Endodermal cell (in vitro differentiated cells): Measurements from ENCODE around the gene ERMARD. TPM values are rescaled to one million over a fixed set of nuclear protein-coding genes. Genes with fewer than 3 reads are reported as not detected.
A peak's percentile ranks its signal among the peaks of the same experiment; 100 is the strongest.

Experiments used
- DNase-seq: peaks from one replicate; pipeline ENCODE4 v3.0.0-alpha.2; 2017
- H3K27ac ChIP-seq: 2 replicates; pipeline ENCODE4 v1.5.1; 2013; ENCODE audit warnings: mild to moderate bottlenecking, low read depth, low read length, moderate library complexity
- H3K27me3 ChIP-seq: 2 replicates; pipeline ENCODE4 v1.6.1; 2013; ENCODE audit warnings: mild to moderate bottlenecking, low read length, moderate library complexity; ENCODE audit not compliant: insufficient read depth, control insufficient read depth, poor library complexity, severe bottlenecking
- H3K36me3 ChIP-seq: 2 replicates; pipeline ENCODE4 v1.7.0; 2013; ENCODE audit warnings: mild to moderate bottlenecking, low read length, moderate library complexity; ENCODE audit not compliant: control insufficient read depth, insufficient read depth
- H3K4me1 ChIP-seq: one replicate; pipeline ENCODE4 v1.7.0; 2013; ENCODE audit warnings: low read length; ENCODE audit not compliant: control insufficient read depth, insufficient read depth
- H3K4me3 ChIP-seq: 2 replicates; pipeline ENCODE4 v1.5.1; 2013; ENCODE audit warnings: mild to moderate bottlenecking, low read length, moderate library complexity
- H3K9ac ChIP-seq: 2 replicates; pipeline ENCODE4 v1.6.1; 2013; ENCODE audit warnings: mild to moderate bottlenecking, low read length, moderate library complexity; ENCODE audit not compliant: poor library complexity, severe bottlenecking; ENCODE audit errors: extremely low read depth
- H3K9me3 ChIP-seq: 2 replicates; pipeline ENCODE4 v1.6.1; 2013; ENCODE audit warnings: mild to moderate bottlenecking, low read length, moderate library complexity; ENCODE audit not compliant: control insufficient read depth
- H3K27ac Mint-ChIP-seq: 2 replicates; pipeline ENCODE4 v1.8.0; 2020; ENCODE audit warnings: mixed read lengths
- H3K27me3 Mint-ChIP-seq: 2 replicates; pipeline ENCODE4 v1.8.0; 2021; ENCODE audit warnings: mild to moderate bottlenecking, mixed read lengths; ENCODE audit not compliant: insufficient read depth
- H3K36me3 Mint-ChIP-seq: 2 replicates; pipeline ENCODE4 v1.8.0; 2020; ENCODE audit warnings: low read depth, mixed read lengths
- H3K4me1 Mint-ChIP-seq: 2 replicates; pipeline ENCODE4 v1.8.0; 2020; ENCODE audit warnings: mixed read lengths
- H3K4me3 Mint-ChIP-seq: 2 replicates; pipeline ENCODE4 v1.8.0; 2020; ENCODE audit warnings: mild to moderate bottlenecking, moderate library complexity, mixed read lengths
- H3K9me3 Mint-ChIP-seq: 2 replicates; pipeline ENCODE4 v1.8.0; 2020; ENCODE audit warnings: mild to moderate bottlenecking, mixed read lengths
- WGBS, 2 experiments: methylation state at CpG; one replicate each; pipeline versions ENCODE4 v1.1.5 to v1.1.7; 2013; ENCODE audit warnings: missing lambda C conversion rate in 2 of 2, mixed read lengths in 1 of 2; ENCODE audit not compliant: insufficient coverage in 1 of 2, insufficient read length in 1 of 2; 5-methylcytosine and 5-hydroxymethylcytosine counted together
- total RNA-seq, 2 donors: library from RNA; stranded (reverse); fragmentation: NEBNext Ultra II Directional in 1 of 2; extraction: Animal tissue kit (Norgen Biotek cat#: 25700) in 1 of 2; gene quantifications; 2 replicates in 1 of 2; 3 replicates in 1 of 2; pipeline ENCODE4 v1.2.1, GENCODE V29; 2021
- TF ChIP-seq, protein P1 (sequence below): fragments of 200-600 bp; sonication (generic); conservative IDR thresholded peaks from 2 replicates; pipeline ENCODE4 v1.5.0; 2021; ENCODE audit warnings: antibody characterized with exemption, mild to moderate bottlenecking

Gene ERMARD
- total RNA-seq, 2 donors from 2014 or later = 14.4 to 24.2 TPM

DNA sequence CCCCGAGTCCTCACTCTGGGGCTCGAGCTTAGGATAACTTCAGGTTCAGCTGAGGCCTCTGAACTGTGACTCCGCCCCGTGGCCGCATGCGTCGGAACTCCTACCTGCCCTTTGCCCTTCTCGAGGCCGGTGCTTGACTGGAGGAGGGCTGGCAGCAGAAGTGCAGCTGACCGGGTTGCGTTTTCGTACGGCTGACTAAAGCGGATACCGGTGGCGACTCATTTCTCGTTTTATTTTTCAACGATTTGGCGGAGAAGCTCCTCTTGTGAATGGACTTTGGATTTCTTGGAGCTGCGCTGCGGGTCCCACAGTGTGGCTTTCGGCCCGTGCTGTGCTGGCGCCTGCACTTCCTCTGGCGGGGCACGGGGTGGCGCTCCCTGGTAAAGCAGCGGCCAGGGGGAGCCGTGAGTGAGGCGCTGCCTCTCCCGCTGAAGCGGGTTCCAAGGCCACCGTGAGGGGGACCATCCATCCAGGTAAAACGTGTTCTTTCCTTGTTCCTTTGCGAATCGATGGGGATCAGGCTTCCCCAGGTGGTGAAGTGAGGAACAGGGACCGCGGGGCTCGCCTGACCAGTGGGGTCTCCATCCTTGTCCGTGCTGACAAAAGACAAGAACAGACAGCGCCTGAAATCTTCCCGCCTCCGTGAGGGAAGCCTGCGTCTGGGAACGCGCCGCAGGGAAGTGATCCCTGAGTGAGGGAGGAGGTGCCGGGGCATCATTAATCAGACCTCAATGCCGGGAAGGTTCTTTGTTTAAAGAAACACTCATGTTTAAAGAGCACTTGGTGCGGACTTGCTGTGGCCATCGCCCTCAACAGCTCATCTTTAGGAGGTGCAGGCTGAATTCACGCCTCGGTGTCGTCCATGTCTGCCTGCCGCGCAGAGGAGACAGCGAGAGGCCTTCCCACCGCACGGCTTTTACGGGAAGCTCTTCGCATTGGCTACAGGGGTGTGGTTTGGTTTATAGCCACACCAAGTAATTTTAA, 38.8 kb downstream of the ERMARD start:
- peak; percentile 93 for DNase-seq
- Histone ChIP-seq H3K27me3 (peaks cover 6% of the 10 kb centered on the region), H3K4me3 (peak overlapping the region; percentile 79), H3K4me1 (peaks cover 4% of the 10 kb centered on the region), H3K9me3 (no peaks in the 10 kb centered on the region), H3K9ac (no peak overlapping the region), H3K36me3 (no peaks in the 10 kb centered on the region), H3K27ac (peak overlapping the region; percentile 80)
- TF ChIP-seq, protein P1, sequence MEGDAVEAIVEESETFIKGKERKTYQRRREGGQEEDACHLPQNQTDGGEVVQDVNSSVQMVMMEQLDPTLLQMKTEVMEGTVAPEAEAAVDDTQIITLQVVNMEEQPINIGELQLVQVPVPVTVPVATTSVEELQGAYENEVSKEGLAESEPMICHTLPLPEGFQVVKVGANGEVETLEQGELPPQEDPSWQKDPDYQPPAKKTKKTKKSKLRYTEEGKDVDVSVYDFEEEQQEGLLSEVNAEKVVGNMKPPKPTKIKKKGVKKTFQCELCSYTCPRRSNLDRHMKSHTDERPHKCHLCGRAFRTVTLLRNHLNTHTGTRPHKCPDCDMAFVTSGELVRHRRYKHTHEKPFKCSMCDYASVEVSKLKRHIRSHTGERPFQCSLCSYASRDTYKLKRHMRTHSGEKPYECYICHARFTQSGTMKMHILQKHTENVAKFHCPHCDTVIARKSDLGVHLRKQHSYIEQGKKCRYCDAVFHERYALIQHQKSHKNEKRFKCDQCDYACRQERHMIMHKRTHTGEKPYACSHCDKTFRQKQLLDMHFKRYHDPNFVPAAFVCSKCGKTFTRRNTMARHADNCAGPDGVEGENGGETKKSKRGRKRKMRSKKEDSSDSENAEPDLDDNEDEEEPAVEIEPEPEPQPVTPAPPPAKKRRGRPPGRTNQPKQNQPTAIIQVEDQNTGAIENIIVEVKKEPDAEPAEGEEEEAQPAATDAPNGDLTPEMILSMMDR = peak; percentile 98
- WGBS, 2 experiments = 7 to 11% methylated on average over 44 to 61 of the region's 61 CpGs
- Mint-ChIP-seq H3K4me1 (peaks cover 15% of the 10 kb centered on the region), H3K9me3 (no peaks in the 10 kb centered on the region), H3K36me3 (no peaks in the 10 kb centered on the region), H3K4me3 (peak overlapping the region; percentile 62), H3K27ac (peak overlapping the region; percentile 78), H3K27me3 (peaks cover 26% of the 10 kb centered on the region)

DNA sequence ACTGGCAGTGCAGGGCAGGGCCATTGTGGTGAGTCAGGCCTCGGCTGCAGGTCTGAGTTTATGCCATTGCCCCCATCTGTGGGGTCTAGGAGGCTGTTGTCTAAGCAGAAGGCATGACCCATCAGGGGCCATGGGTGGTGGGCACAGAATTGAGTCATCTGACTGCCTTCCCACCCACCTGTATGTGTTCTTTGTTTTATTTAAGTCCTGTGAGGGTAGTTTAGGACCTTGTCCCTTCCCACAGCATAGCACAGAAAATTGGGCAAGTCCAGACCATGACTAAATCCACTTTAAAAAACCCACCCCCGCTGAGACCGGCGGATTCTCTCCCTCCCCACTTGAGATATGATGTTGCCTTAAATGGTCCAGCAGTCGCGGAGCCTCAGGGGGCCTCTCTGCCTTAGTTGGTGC, 40.3 kb downstream of the ERMARD start:
- peaks cover 6% of the 10 kb centered on the region for H3K27me3 ChIP-seq
- H3K27ac ChIP-seq = no peak overlapping the region
- no peaks in the 10 kb centered on the region for H3K36me3 Mint-ChIP-seq
- H3K36me3 ChIP-seq = no peaks in the 10 kb centered on the region
- peaks cover 4% of the 10 kb centered on the region for H3K4me1 ChIP-seq
- no peaks in the 10 kb centered on the region for H3K9me3 ChIP-seq
- H3K27me3 Mint-ChIP-seq = peaks cover 26% of the 10 kb centered on the region
- WGBS, 2 experiments = 95% methylated on average over 6 of the region's 6 CpGs; no CpG with 5 or more reads in 1 of the 2 experiments
- no peak overlapping the region for H3K9ac ChIP-seq
- TF ChIP-seq, protein P1 = no peak
- no peak overlapping the region for H3K4me3 ChIP-seq
- H3K27ac Mint-ChIP-seq = no peak overlapping the region
- no peaks in the 10 kb centered on the region for H3K9me3 Mint-ChIP-seq
- H3K4me3 Mint-ChIP-seq = no peak overlapping the region
- DNase-seq = peak; percentile 33
- peaks cover 15% of the 10 kb centered on the region for H3K4me1 Mint-ChIP-seq

DNA sequence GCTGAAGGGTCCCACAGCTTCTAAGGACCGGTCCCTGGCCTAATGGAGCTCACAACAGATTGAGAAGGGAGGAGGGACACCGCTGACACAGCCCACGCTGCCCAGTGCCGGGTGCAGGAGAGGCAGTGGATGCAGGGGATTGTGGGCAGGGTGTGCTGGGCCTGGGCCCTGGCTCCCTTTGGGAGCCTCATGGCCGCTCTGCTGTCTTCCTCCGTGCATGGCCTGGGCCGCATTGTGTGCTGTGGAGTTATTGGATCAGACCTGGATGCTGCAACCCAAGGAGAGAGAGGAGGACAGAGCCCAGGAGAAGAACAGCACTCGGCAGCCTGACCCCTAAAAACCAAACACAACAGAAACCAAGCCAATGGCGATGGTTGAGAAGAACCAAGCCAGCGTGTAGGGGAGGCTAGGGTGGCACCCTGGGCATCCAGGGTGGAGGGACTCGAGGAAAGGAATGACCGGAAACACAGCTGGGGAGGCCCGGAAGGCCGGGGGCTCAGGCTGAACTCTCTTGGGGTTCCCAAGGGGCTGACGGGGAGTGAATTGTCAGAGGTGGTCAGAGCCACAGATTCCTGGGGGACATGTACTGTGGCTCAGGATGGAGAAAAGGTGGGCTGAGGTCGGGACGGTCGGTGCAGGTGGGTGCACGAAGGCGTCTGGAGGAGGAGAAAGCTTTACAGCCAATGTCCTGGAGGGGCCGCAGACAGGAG, 41.0 kb downstream of the ERMARD start:
- H3K4me3 Mint-ChIP-seq = no peak overlapping the region
- H3K4me3 ChIP-seq = no peak overlapping the region
- TF ChIP-seq, protein P1 = no peak
- peaks cover 6% of the 10 kb centered on the region for H3K27me3 ChIP-seq
- peaks cover 15% of the 10 kb centered on the region for H3K4me1 Mint-ChIP-seq
- peak; percentile 27 for DNase-seq
- no peaks in the 10 kb centered on the region for H3K9me3 Mint-ChIP-seq
- no peaks in the 10 kb centered on the region for H3K9me3 ChIP-seq
- no peak overlapping the region for H3K9ac ChIP-seq
- H3K27ac Mint-ChIP-seq = no peak overlapping the region
- peaks cover 4% of the 10 kb centered on the region for H3K4me1 ChIP-seq
- peaks cover 26% of the 10 kb centered on the region for H3K27me3 Mint-ChIP-seq
- H3K36me3 ChIP-seq = no peaks in the 10 kb centered on the region
- H3K27ac ChIP-seq = no peak overlapping the region
- WGBS, 2 experiments = 93 to 95% methylated on average over 14 to 21 of the region's 21 CpGs
- H3K36me3 Mint-ChIP-seq = no peaks in the 10 kb centered on the region
